Measurements from ENCODE around the gene BTBD18.

Gene BTBD18, protein sequence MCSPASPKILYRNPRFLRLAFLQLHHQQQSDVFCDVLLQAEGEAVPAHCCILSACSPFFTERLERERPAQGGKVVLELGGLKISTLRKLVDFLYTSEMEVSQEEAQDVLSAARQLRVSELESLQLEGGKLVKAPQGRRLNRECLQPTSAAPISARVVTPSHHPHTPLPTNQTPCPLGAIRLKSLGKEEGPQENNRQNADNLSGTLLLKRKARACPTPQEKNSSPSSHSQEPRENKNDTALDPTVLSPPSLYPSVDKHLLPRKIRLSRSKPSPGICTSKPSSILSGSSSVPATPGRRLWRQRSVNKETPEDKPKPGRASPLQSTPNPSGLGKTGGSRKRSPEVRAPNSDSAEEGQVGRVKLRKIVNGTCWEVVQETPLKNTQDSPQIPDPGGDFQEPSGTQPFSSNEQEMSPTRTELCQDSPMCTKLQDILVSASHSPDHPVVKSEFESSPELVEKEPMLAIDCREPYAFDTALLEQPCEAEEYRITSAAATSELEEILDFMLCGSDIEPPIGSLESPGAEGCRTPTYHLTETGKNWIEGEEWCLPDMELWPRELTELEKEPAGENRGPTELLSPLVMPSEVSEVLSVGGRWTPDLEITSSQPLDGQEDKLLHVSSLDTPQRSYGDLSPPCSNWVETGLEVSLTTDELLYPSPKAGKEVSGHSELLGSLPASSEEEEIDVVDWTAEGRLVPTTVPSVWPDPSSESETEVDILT

DNA sequence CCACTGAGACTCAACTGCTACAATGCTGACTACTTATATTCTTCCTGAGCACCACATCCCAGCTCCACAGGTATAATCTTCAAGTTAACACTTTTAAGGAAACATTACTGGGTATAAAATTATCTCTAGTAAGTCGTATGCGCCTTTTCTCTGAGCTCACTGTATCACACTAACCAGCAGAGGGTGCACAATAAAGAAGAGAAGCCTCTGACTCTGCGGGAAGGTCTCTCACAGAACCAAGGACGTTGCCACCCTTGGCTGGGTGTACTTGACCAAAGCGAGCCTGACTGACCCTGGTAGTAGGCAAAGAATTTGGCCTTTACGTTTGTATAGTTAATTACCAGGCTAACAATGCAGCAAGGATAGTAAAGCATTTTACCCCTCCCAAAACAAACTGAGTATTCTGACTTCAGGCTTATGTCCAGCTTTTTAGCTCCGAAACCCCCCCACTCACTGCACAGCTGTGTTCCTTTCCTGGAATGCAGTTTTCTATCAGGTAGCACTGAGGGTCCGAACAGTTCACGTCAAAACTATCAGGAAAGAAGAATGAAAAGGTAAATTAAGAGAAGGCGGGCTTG is at the start of gene BTBD18:
BTBD18 (minus strand) TSS at position 144 of the 578 bp plus-strand sequence. CDS start 631 bp downstream, outside the sequence.
- DNase-seq (ENCODE audit: low read depth in 2 of 3, low spot score in 1 of 3): no peak

GRCh38 chr11:57801183-57801485 is 49.5 kb upstream of the BTBD18 start:
- no peak for DNase-seq (ENCODE audit: low read depth in 2 of 3, low spot score in 1 of 3)

DNA sequence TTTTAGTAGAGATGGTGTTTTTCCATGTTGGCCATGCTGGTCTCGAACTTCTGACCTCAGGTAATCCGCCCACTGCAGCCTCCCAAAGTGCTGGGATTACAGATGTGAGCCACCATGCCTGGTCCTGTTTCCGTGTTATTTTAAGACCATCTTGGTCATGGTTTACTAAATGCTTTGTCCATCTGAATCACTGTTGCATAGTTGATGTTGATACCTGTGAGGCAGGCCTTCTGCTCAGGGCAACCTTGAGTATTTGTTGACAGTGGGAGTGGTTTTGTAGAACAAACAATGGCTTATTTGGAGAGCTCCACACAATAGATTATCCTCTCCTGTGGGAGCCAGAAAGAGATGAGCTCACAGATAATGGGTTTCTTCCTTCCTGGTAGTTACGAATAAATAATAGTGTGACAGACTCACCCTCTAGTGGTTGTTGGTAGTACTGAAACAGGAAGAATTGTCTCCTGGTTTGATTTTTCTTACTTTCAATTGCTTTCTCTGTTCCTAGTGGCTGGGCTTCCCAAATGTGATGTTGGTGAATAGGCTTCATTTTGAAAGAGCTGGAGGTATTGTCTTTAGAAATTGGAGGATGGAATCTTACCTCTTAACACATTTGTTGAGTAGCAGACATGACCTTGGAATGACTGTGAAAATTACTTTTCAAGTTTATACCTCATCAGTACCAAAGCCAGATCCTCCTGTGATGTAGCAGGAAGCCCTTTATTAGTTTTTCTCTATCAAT is 49.0 kb upstream of the BTBD18 start:
- DNase-seq (ENCODE audit: low read depth in 2 of 3, low spot score in 1 of 3): peak in 1 of 3 donors; percentile 42

DNA sequence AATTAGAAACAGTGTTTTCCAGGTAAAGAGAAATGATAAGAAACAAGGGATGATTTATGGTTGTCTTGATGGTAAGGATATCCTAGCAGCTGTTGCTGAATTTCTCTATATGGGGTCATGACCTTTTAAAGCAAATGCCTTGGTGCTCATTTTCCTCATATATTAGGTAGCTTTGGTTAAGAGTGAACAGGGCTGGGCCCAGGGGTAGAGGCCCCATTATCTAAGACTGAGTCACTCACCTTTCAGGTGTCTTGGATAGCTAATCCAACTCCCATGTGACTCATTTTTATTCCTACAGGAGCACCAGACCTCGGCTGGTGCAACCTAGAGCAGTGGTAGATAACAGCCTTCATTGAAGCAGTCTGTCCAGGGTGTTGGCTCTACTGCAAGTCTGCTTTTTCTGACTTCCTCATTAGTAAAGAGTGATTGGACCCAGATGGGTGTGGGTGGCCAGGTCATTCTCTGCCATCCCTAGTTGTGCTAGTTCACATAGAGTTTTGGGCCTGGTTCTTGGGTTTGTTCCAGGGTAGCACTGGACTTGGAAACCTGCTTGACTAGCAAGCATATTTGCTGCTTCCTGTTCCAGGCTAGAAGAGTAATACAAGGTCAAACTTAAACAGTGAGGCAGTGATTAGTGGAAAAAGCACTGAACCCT is 47.4 kb upstream of the BTBD18 start:
- no peak for DNase-seq (ENCODE audit: low read depth in 2 of 3, low spot score in 1 of 3)

DNA sequence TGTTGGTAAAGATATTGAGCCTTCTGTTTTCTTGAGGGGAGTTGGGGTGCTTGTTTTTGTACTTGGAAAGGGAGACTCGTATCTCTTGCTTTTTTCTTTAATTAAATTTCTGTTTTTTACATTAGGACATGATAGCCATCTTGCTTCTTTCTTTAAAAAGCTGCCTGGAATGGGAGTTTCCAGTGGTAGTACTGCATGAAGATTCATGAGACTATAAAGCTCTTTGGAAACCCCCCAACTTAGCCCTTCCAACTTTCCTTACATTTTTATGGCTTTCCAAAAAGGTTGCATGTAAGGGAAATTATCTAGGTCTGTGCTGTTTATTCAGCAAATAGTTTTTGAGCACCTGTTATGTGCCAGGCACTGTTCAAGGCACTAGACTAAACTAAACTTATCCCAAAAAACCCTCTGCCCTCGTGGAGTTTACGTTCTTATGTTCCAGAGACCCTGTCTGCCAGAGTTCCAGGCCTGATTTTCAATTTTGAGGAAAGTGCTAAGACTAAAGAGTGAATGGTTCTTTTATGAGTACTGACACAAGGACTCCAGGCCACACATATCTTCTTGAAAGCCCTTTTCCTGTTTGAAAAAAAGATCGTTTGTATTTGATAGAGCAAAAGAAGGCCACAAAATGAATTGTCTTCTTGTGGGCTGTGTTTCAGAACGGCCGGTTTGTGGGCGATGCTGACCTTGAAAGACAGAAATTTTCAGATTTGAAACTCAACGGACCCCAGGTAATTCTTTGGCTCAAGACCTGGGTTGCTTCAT is 41.9 kb upstream of the BTBD18 start:
- DNase-seq (ENCODE audit: low read depth in 2 of 3, low spot score in 1 of 3): no peak

GRCh38 chr11:57792870-57793269 is 41.3 kb upstream of the BTBD18 start:
- DNase-seq (ENCODE audit: low read depth in 2 of 3, low spot score in 1 of 3): no peak

DNA sequence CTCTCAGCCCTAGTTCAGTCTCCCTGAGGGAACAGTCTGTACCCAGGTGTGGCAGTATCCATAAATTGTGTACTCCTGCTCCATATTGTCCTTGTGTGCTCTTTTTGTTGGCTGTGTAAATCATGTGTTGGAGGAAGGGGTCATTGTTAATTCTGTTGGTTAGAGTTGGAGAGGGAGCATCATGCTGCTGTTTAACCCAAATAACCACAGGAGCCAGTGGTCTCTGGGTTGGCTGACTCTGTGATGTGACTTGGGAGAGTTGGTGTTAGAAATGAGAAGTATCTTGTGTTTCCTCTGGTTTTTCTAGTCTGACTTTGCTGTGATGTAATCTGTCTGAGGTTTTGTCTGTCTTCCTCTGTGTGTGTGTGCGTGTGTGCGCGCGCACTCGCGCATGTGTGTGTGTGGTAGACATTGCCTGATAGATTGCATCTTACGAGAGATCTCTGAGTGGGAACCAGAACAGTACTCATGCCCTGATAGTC is 40.5 kb upstream of the BTBD18 start:
- peak; percentile 56 to 70 (median 65) for DNase-seq (ENCODE audit: low read depth in 2 of 3, low spot score in 1 of 3)

GRCh38 chr11:57791321-57792059 is 39.9 kb upstream of the BTBD18 start:
- no peak for DNase-seq (ENCODE audit: low read depth in 2 of 3, low spot score in 1 of 3)

DNA sequence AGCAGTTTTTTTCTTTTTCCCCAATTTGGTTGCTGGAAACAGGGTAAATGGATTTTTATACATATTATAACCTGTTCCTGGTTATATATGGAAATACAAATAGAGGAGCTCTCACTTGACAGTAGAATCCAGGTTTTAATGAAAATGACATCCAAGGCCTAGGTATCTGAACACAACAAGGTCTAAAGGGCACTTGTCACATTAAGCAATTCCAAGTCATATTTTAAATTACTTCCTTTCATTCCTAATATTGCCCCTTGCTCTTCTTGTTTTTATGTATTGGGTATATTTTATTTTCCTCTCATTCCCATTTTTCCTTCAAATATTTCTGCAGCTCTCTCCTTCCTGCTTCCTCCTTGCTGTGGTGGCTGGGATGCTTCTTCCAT is 37.1 kb upstream of the BTBD18 start:
- DNase-seq (ENCODE audit: low read depth in 2 of 3, low spot score in 1 of 3): no peak

- no peak for DNase-seq (ENCODE audit: low read depth in 2 of 3, low spot score in 1 of 3)
These were observed 36.5 kb upstream of the BTBD18 start for GRCh38 chr11:57787920-57788702.

DNA sequence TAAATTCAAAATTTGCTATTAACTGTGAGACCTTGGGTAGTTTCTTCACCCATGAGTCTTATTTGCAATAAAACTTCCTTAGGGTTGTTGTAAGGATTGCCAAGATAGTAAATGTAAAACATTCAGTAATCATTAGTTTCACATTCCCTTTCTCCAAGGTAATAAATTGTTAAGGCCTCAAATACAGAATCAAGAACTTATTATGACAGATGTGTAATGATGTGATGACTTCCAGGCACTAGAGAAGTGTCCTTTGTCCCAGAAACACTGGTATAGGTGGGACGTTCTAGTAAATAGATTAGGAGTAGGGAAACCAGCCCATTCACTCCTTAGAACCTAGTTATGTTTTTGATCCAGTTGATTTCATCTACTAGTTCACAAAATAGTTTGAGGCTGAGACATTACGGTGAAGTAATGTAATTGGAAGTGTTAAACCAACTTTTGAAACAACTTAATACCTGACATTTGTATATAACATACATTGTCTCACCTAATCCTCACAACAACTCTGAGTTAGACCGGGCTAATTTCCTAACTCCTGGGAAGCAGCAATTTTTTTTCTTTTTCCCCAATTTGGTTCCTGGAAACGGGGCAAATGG is 35.5 kb upstream of the BTBD18 start:
- no peak for DNase-seq (ENCODE audit: low read depth in 2 of 3, low spot score in 1 of 3)

- DNase-seq (ENCODE audit: low read depth in 2 of 3, low spot score in 1 of 3): no peak
These were observed 34.8 kb upstream of the BTBD18 start for GRCh38 chr11:57786436-57786835.

DNA sequence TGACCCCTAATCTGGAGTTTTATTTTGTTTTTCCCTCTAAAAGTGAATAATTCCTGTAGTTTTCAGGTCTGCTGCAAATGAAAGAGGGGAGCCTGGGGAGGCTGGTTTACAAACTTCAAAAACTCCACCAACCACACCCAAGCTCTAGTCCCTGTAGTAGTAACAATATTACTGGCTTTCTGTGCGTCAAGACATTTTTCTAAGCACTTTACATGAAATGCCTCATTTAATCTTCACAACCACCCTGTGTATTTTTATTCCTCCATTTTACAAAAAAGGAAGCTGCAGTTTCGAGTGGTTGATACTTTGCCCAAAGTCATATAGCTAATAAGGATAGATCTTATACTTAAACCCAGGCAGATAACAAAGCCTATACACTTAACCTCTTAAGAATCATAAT is 33.5 kb upstream of the BTBD18 start:
- DNase-seq (ENCODE audit: low read depth in 2 of 3, low spot score in 1 of 3): no peak

DNA sequence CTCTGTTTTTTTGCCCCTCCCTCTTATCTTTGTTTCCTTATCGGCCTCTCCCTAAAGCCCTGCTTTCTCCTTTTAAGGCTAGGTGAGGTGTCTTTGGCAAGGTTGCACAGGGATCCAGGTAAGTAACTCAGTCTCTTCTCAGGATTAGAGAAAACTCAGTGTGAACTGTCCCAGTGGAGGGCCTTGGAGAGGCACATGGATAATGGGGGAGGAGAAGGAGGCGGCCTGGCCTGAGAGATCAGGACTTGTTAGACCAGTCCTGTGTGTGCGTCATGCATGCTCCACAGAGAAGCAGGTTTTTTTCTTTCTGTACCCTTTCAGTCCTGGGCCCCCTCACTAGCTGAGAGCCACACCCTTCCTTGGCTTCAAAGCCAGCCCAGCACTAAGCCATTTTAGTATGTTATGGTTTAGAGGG is 29.9 kb upstream of the BTBD18 start:
- no peak for DNase-seq (ENCODE audit: low read depth in 2 of 3, low spot score in 1 of 3)

GRCh38 chr11:57779276-57779675 is 27.7 kb upstream of the BTBD18 start:
- no peak for DNase-seq (ENCODE audit: low read depth in 2 of 3, low spot score in 1 of 3)

DNA sequence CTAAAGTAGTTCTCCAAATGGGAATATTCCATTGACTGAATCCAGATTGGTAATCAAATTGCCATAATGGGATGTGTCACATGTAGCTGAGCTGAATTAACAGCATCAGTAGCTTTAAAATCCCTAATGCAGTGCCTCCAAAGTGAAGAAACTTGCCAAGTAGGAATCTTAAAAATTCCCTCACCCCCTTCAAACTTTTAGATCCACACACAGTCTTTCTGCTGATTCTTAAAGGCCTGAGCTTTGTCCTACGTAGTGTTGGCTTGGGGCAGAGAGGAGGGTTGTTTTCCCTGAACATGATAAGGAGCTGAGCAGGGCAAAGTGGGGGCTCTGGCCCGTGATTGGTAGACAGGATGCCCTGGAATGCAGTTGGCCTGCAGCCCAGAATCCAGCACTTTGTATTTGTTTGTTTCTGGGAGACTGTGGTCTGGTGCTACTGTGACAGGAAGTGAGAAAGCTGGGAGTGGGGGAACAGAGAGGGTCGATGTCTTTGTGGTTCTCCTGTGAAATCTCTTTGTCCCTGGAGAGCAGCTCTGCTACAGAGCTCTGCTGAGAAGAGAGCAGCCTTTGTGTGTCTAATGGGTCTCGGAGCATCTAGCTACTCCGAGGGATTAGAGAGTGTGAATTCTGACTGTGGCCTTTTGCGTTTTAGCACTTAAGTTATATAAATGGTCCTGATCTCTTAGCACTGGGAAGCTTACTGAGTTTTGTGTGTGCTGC is 26.9 kb upstream of the BTBD18 start:
- DNase-seq (ENCODE audit: low read depth in 2 of 3, low spot score in 1 of 3): no peak

GRCh38 chr11:57777969-57778317 is 26.3 kb upstream of the BTBD18 start:
- no peak for DNase-seq (ENCODE audit: low read depth in 2 of 3, low spot score in 1 of 3)

Measured in stimulated activated CD4-positive, alpha-beta T cell treated with anti-CD3 and anti-CD28 coated beads, Interleukin-12 subunit alpha, Interleukin-12 subunit beta, amount 100 ng/mL, for 48 hours (primary cell).